Loucy (cell line): ENCODE measurements around the gene PRKN.

Experiments used
- H2AFZ ChIP-seq: fragments of 200-600 bp; sonication (generic); 2 replicates; pipeline ENCODE4 v1.6.0; 2016; ENCODE audit warnings: antibody characterized with exemption, mild to moderate bottlenecking, low read length, moderate library complexity
- H3F3A ChIP-seq: fragments of 200-600 bp; 2 replicates; pipeline ENCODE4 v1.6.0; 2016; ENCODE audit warnings: antibody characterized with exemption, low read depth, mild to moderate bottlenecking
- H3K27me3 ChIP-seq: fragments of 200-600 bp; sonication (generic); 2 replicates; pipeline ENCODE4 v1.6.1; 2014; ENCODE audit warnings: low read length, mild to moderate bottlenecking; ENCODE audit not compliant: insufficient read depth, poor library complexity, severe bottlenecking
- H3K36me3 ChIP-seq: fragments of 200-600 bp; sonication (generic); 2 replicates; pipeline ENCODE4 v1.6.1; 2016; ENCODE audit warnings: low read length; ENCODE audit not compliant: insufficient read depth
- H3K4me1 ChIP-seq: fragments of 200-600 bp; sonication (generic); 2 replicates; pipeline ENCODE4 v1.5.1; 2014; ENCODE audit warnings: low read length, mild to moderate bottlenecking; ENCODE audit not compliant: insufficient read depth, poor library complexity, severe bottlenecking
- H3K4me2 ChIP-seq: fragments of 200-600 bp; sonication (generic); 2 replicates; pipeline ENCODE4 v1.6.0; 2014; ENCODE audit warnings: antibody characterized with exemption, low read length, low read depth, mild to moderate bottlenecking; ENCODE audit not compliant: poor library complexity, severe bottlenecking
- H3K4me3 ChIP-seq: fragments of 200-600 bp; sonication (generic); 2 replicates; pipeline ENCODE4 v1.5.1; 2014; ENCODE audit warnings: low read length, mild to moderate bottlenecking, mixed read lengths; ENCODE audit not compliant: poor library complexity, severe bottlenecking
- H3K79me2 ChIP-seq: fragments of 200-600 bp; sonication (generic); 2 replicates; pipeline ENCODE4 v1.6.1; 2014; ENCODE audit warnings: low read length; ENCODE audit not compliant: insufficient read depth
- H3K9ac ChIP-seq: fragments of 200-600 bp; sonication (generic); 2 replicates; pipeline ENCODE4 v1.6.0; 2014; ENCODE audit warnings: mild to moderate bottlenecking, low read depth, low read length, moderate library complexity; ENCODE audit not compliant: poor library complexity, severe bottlenecking
- H3K9me2 ChIP-seq: fragments of 200-600 bp; sonication (generic); replicated peaks from 2 replicates; pipeline ENCODE4 v1.6.1; 2016; ENCODE audit warnings: low read depth, low read length, mixed read lengths
- H3K9me3 ChIP-seq: fragments of 200-600 bp; sonication (generic); 2 replicates; pipeline ENCODE4 v1.6.1; 2014; ENCODE audit warnings: mild to moderate bottlenecking, antibody characterized with exemption, low read length, low read depth; ENCODE audit not compliant: insufficient read depth
- H4K20me1 ChIP-seq: fragments of 200-600 bp; sonication (generic); 2 replicates; pipeline ENCODE4 v1.6.0; 2014; ENCODE audit warnings: antibody characterized with exemption, low read length, mild to moderate bottlenecking; ENCODE audit not compliant: insufficient read depth, poor library complexity, severe bottlenecking
- EZH2phosphoT487 ChIP-seq: fragments of 200-600 bp; IDR thresholded peaks from 2 replicates; pipeline ENCODE4 v1.6.1; 2018; ENCODE audit warnings: antibody characterized with exemption, mild to moderate bottlenecking, moderate library complexity, borderline replicate concordance
- TF ChIP-seq, protein P1 (sequence below): fragments of 200-600 bp; sonication (generic); conservative IDR thresholded peaks from 2 replicates; pipeline ENCODE4 v1.5.1; 2014; ENCODE audit warnings: mild to moderate bottlenecking, antibody characterized with exemption, low read length

PRKN gene

DNA sequence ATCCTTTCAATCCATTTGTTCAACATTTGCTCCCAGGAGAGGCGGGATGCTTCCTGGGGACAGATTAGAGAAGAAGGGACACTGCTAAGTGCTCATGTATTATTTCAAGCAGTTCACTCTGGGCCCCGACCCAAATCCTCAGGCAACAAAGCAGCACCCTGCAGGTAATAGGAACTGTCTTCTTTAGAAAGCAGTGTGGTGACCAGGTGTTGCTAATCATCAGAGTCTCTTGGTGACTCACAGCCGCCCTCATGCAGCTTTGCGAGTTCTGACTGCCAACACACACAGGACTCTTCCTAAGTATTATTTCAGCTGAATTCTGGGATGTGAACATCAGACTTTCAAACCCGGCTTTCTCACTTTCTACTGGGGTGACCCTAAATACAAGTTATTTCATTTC lies 356.4 kb downstream of the PRKN start:
- no peak overlapping the region for H3K9ac ChIP-seq
- H3K9me3 ChIP-seq = no peaks in the 10 kb centered on the region
- no peaks in the 10 kb centered on the region for H3K4me1 ChIP-seq
- TF ChIP-seq, protein P1, sequence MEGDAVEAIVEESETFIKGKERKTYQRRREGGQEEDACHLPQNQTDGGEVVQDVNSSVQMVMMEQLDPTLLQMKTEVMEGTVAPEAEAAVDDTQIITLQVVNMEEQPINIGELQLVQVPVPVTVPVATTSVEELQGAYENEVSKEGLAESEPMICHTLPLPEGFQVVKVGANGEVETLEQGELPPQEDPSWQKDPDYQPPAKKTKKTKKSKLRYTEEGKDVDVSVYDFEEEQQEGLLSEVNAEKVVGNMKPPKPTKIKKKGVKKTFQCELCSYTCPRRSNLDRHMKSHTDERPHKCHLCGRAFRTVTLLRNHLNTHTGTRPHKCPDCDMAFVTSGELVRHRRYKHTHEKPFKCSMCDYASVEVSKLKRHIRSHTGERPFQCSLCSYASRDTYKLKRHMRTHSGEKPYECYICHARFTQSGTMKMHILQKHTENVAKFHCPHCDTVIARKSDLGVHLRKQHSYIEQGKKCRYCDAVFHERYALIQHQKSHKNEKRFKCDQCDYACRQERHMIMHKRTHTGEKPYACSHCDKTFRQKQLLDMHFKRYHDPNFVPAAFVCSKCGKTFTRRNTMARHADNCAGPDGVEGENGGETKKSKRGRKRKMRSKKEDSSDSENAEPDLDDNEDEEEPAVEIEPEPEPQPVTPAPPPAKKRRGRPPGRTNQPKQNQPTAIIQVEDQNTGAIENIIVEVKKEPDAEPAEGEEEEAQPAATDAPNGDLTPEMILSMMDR = no peak
- no peak for TF ChIP-seq EZH2phosphoT487
- no peaks in the 10 kb centered on the region for H3K9me2 ChIP-seq
- no peaks in the 10 kb centered on the region for H3K36me3 ChIP-seq
- no peaks in the 10 kb centered on the region for H4K20me1 ChIP-seq
- H3K4me3 ChIP-seq = no peak overlapping the region
- H3K4me2 ChIP-seq = no peak overlapping the region
- H3K79me2 ChIP-seq = no peaks in the 10 kb centered on the region
- no peak overlapping the region for H2AFZ ChIP-seq
- H3F3A ChIP-seq = no peaks in the 10 kb centered on the region
- no peaks in the 10 kb centered on the region for H3K27me3 ChIP-seq

DNA sequence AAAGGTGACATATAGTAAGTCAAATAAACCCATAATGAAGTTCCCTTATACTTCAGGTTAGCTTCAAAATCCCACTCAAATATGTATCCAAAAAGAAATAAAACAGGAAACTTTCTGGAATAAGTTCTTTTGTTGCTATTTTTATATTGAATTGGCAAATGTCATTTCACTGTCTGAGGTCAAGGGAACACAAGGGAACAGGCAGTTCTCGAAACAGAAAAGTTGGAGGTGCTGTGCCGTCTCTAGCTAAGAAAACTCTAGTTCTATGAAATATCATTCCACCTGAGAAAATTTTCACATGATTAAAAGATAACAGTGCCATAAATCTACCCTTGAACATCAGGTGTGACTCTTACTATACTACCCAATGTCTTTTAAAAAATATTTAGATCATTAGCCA lies 358.5 kb downstream of the PRKN start:
- Histone ChIP-seq H3K4me3 (no peak overlapping the region), H3K9ac (no peak overlapping the region), H3K27me3 (no peaks in the 10 kb centered on the region), H4K20me1 (no peaks in the 10 kb centered on the region), H3K4me2 (no peak overlapping the region), H3K9me2 (no peaks in the 10 kb centered on the region), H3K36me3 (no peaks in the 10 kb centered on the region), H3K79me2 (no peaks in the 10 kb centered on the region), H3K9me3 (no peaks in the 10 kb centered on the region), H2AFZ (no peak overlapping the region), H3K4me1 (no peaks in the 10 kb centered on the region), H3F3A (no peaks in the 10 kb centered on the region)
- TF ChIP-seq, protein P1 = no peak
- TF ChIP-seq EZH2phosphoT487 = no peak

- Histone ChIP-seq H4K20me1 (no peaks in the 10 kb centered on the region), H3K4me2 (no peak overlapping the region), H3K9me3 (no peaks in the 10 kb centered on the region), H3K9me2 (no peaks in the 10 kb centered on the region), H3K79me2 (no peaks in the 10 kb centered on the region), H3F3A (no peaks in the 10 kb centered on the region), H3K27me3 (no peaks in the 10 kb centered on the region), H2AFZ (no peak overlapping the region), H3K36me3 (no peaks in the 10 kb centered on the region), H3K4me3 (no peak overlapping the region), H3K4me1 (no peaks in the 10 kb centered on the region), H3K9ac (no peak overlapping the region)
- TF ChIP-seq, protein P1 = no peak
- no peak for TF ChIP-seq EZH2phosphoT487
Observed at GRCh38 chr6:162364488-162364887, 363.1 kb downstream of the PRKN start.
